Spinal cord (tissue), 10 donors: Measurements from ENCODE around the gene MVB12B. TPM values are rescaled to one million over a fixed set of nuclear protein-coding genes. Genes with fewer than 3 reads are reported as not detected.

Experiments
- DNase-seq, 6 donors: peaks; one replicate each; pipeline versions ENCODE4 v3.0.0 to v3.0.0-alpha.2; 2013 to 2015; ENCODE audit warnings: low spot score in 6 of 6, low read depth in 4 of 6
- H3K27ac ChIP-seq: one replicate; pipeline ENCODE4 v1.5.1; 2013; ENCODE audit warnings: low read depth, low read length, control low read depth
- H3K27me3 ChIP-seq: one replicate; pipeline ENCODE4 v1.6.1; 2013; ENCODE audit warnings: low read length; ENCODE audit not compliant: control insufficient read depth, insufficient read depth
- H3K36me3 ChIP-seq: one replicate; pipeline ENCODE4 v1.6.1; 2013; ENCODE audit warnings: low read length; ENCODE audit not compliant: control insufficient read depth, insufficient read depth
- H3K4me1 ChIP-seq: one replicate; pipeline ENCODE4 v1.6.1; 2013; ENCODE audit warnings: low read length; ENCODE audit not compliant: control insufficient read depth, insufficient read depth
- H3K4me3 ChIP-seq: one replicate; pipeline ENCODE4 v1.5.1; 2013; ENCODE audit warnings: low read depth, low read length, control low read depth
- H3K9me3 ChIP-seq: one replicate; pipeline ENCODE4 v1.6.1; 2013; ENCODE audit warnings: low read length; ENCODE audit not compliant: control insufficient read depth, insufficient read depth
- WGBS: methylation state at CpG from one replicate; pipeline ENCODE4 v1.1.5; 2013; ENCODE audit warnings: missing lambda C conversion rate; ENCODE audit not compliant: insufficient coverage; 5-methylcytosine and 5-hydroxymethylcytosine counted together
- polyA plus RNA-seq, 2 donors: library from polyadenylated mRNA; unstranded; fragments of 120-200 nt; gene quantifications; one replicate each; pipeline ENCODE4 v1.2.1, GENCODE V29; 2013; ENCODE audit not compliant: insufficient read length in 2 of 2
- total RNA-seq, 2 donors: library from RNA; depleted of rRNA in 1 of 2; stranded (reverse); fragments of 120-200 nt in 1 of 2; fragments of >200 nt in 1 of 2; gene quantifications; one replicate each; pipeline versions ENCODE4 v1.2.3 to v1.2.4, GENCODE V29; 2013 to 2014
- donor health status: healthy.

The MVB12B gene
- total and polyA plus RNA-seq, 4 donors, result 28.9 to 84.2 (median 55.6) TPM

DNA sequence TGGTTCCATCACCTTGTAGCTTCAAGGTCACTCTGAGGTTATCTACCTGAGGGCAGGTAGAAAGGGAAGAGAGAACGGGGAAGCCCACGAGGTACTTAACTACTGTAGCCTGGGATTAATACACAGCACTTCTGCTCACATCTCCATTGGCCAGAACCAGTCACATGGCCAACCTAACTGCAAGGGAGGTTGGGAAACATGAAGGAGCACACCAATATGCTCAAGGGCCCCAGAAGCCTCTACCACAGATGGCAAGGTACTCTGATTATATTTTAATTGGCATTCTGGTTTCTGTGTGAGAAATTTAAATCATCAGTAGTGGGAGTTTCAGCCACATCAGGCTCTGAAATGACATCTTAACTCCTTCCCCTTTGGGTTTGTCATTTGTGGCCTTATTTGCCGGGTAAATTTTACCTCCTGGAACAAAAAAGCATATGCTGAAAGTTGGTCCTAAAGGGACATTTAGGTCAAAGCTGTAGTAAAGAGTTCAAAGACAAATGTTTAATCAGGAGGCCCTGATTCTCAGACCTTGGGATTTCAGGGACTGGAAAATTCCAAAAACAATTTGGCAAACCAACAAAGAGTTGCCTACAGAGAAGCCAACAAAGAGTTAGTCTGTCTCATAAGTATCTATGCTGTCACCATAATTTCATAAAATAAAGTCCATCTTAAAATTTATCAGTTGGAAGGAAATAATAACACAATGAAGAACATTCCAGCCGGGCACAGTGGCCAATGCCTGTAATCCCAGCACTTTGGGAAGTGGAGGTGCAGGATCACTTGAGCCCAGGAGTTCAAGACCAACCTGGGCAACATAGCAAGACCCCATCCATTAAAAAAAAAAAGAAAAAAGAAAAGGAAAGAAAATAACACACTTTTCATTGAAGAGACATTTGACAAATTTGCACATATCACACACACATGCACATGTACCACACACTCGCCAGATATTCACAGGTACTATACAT, 13.8 kb upstream of the MVB12B start:
- Histone ChIP-seq H3K9me3 (no peaks in the 10 kb centered on the region), H3K27me3 (no peaks in the 10 kb centered on the region), H3K4me1 (peaks cover 4% of the 10 kb centered on the region), H3K4me3 (no peak overlapping the region), H3K27ac (no peak overlapping the region), H3K36me3 (no peaks in the 10 kb centered on the region)
- DNase-seq, result no peak
- 100% methylated on average over 1 of the region's 5 CpGs for WGBS

GRCh38 chr9:126316085-126316655, 10.5 kb upstream of the MVB12B start:
- Histone ChIP-seq H3K27me3 (no peaks in the 10 kb centered on the region), H3K9me3 (no peaks in the 10 kb centered on the region), H3K27ac (no peak overlapping the region), H3K4me3 (no peak overlapping the region), H3K36me3 (no peaks in the 10 kb centered on the region), H3K4me1 (no peaks in the 10 kb centered on the region)
- 100% methylated on average over 1 of the region's 3 CpGs for WGBS
- no peak for DNase-seq

DNA sequence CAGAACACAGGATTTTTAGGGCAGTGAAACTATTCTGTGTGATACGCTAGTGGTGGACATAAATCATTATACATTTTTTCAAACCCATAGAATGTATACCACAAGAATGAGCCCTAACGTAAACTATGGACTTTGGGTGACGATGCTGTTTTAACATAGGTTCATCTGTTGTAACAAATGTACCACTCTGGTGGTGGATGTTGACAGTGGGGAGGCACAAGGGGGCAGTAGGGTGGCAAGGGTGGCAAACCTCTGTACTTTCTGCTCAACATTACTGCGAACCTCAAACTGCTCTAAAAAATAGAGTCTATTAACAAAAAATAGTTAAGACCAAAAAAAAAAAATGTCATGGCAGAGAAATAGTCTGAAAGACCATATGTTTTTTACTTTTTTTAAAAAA, 9.1 kb upstream of the MVB12B start:
- Histone ChIP-seq H3K4me1 (no peaks in the 10 kb centered on the region), H3K9me3 (no peaks in the 10 kb centered on the region), H3K36me3 (no peaks in the 10 kb centered on the region), H3K27me3 (no peaks in the 10 kb centered on the region), H3K4me3 (no peak overlapping the region), H3K27ac (no peak overlapping the region)
- no peak for DNase-seq
- no CpG with 5 or more reads among the region's 4 CpGs for WGBS

DNA sequence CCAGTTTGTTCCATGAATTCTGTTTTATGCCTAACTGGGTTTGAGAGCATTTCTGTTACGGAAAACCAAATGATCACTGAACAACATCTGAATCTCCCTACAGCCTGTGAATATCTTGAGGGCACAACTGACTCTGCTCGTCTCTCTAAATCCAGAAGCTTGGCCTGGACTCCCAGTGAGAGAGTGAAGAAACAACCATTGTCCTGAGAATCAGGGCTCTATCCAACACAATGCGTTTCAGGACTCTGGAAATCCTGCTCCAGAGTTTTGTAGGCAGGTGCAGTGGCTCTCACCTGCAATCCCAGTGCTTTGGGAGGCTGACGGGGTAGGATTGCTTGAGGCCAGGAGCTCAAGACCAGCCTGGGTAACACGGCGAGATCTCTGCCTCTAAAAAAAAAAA, 7.8 kb upstream of the MVB12B start:
- Histone ChIP-seq H3K4me3 (no peak overlapping the region), H3K4me1 (no peaks in the 10 kb centered on the region), H3K9me3 (no peaks in the 10 kb centered on the region), H3K27me3 (no peaks in the 10 kb centered on the region), H3K27ac (no peak overlapping the region), H3K36me3 (no peaks in the 10 kb centered on the region)
- 87% methylated on average over 6 of the region's 6 CpGs for WGBS
- DNase-seq, result no peak

DNA sequence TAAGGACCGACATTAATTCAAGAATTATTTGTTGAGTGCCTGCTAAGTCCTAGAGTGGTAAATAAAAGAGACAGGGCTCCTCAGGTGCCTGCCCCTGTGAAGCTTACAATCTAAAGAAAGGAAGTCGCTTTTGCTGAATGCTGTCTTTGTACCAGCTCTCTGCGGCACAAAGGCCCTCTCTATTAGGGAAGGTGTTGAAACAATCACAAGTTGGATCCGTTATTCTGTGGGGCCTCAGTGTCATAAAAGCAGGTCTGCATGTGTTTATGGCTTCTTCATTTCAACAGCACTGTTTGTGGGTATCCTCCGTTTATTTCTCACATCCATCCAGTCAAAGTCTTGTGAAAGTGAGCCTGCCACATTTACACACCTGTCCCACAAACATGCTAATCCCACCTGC, 7.0 kb upstream of the MVB12B start:
- Histone ChIP-seq H3K27ac (no peak overlapping the region), H3K36me3 (no peaks in the 10 kb centered on the region), H3K27me3 (no peaks in the 10 kb centered on the region), H3K9me3 (peaks cover 5% of the 10 kb centered on the region), H3K4me1 (no peaks in the 10 kb centered on the region), H3K4me3 (no peak overlapping the region)
- WGBS, result 60% methylated on average over 5 of the region's 5 CpGs
- no peak for DNase-seq

- H3K27ac ChIP-seq, result no peak overlapping the region
- H3K9me3 ChIP-seq, result peaks cover 5% of the 10 kb centered on the region
- no CpG with 5 or more reads among the region's 4 CpGs for WGBS
- no peaks in the 10 kb centered on the region for H3K4me1 ChIP-seq
- DNase-seq, result no peak
- no peaks in the 10 kb centered on the region for H3K27me3 ChIP-seq
- no peaks in the 10 kb centered on the region for H3K36me3 ChIP-seq
- no peak overlapping the region for H3K4me3 ChIP-seq
Measured at GRCh38 chr9:126320158-126320922, 6.3 kb upstream of the MVB12B start.

GRCh38 chr9:126321742-126322141, 4.9 kb upstream of the MVB12B start:
- Histone ChIP-seq H3K36me3 (no peaks in the 10 kb centered on the region), H3K9me3 (peaks cover 5% of the 10 kb centered on the region), H3K4me1 (peaks cover 8% of the 10 kb centered on the region), H3K27me3 (no peaks in the 10 kb centered on the region), H3K27ac (no peak overlapping the region), H3K4me3 (no peak overlapping the region)
- no CpG with 5 or more reads among the region's 1 CpG for WGBS
- DNase-seq, result no peak

DNA sequence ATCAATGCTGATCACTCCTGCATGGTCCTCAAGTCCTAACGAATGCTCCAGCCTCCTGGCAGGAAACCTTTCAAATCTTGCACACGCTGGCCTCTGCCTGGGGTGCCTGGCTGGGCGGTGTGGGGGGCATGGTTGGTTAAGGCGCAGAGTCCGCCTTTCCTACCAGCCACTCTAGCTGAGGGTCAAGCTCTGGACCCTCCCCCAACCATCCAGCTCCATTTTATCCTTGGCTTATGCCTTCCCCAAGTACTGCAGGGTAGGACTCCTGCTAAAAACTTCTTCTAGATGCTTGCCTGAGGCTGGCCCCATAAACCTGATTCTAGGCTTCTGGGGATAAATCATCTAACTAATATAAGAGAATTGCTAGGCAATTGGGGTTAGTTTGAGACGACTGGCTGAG, 808 bp upstream of the MVB12B start:
- H3K27me3 ChIP-seq, result no peaks in the 10 kb centered on the region
- WGBS, result 14% methylated on average over 1 of the region's 6 CpGs
- peaks cover 5% of the 10 kb centered on the region for H3K9me3 ChIP-seq
- peaks cover 29% of the 10 kb centered on the region for H3K4me1 ChIP-seq
- no peaks in the 10 kb centered on the region for H3K36me3 ChIP-seq
- H3K27ac ChIP-seq, result peak overlapping the region; percentile 67
- DNase-seq, result no peak
- peak overlapping the region; percentile 42 for H3K4me3 ChIP-seq

- no peaks in the 10 kb centered on the region for H3K27me3 ChIP-seq
- DNase-seq, result peak in 1 of 6 donors; percentile 48
- H3K27ac ChIP-seq, result peak overlapping the region; percentile 85
- peaks cover 36% of the 10 kb centered on the region for H3K4me1 ChIP-seq
- H3K36me3 ChIP-seq, result peaks cover under 1% of the 10 kb centered on the region
- H3K4me3 ChIP-seq, result peak overlapping the region; percentile 58
- H3K9me3 ChIP-seq, result peaks cover 5% of the 10 kb centered on the region
- WGBS, result 3% methylated on average over 59 of the region's 59 CpGs
Measured at GRCh38 chr9:126327006-126327713, 531 bp downstream of the MVB12B start.
